ENCODE measurements around the gene SPRN.
"Not testable (repeated sequence)": the region's sequence is repeated elsewhere in the genome, so short reads cannot be mapped to it uniquely, and the experiment has no call there.

SPRN gene

DNA sequence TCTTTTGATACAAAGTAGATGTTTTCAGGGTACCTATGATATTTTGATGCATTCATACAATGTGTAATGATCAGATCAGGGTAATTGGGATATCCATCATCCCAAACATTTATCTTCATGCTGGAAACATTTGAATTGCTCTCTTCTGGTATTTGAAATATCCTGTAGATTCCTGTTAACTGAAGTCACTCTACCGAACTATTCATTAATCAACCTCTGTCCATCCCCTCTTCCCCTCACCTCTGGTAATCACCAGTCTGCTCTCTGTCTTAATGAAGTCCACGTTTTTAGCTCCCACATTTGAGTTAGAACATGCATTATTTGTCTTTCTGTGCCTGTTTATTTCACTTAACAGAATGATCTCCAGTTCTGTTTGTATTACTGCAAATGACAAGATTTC is 19.2 kb downstream of the SPRN start:
- DNase-seq = no peak

DNA sequence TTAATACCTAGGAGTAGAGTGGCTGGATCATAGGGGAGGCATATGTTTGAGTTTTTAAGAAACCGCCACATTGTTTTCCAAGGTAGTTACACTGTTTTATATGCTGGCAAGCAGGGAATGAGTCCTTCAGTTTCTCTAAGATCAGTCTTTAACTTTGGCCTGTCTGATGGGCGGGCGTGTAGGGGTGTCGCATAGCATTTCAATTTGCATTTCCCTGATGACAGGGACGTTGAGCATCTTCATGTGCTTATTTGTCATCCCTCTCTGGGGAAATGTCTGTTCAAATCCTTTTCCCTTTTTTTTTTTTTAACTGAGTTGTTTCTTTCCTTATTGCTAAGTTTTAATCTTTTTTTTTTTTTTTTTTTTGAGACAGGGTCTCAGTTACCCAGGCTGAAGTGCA is 20.6 kb downstream of the SPRN start:
- DNase-seq = no peak

DNA sequence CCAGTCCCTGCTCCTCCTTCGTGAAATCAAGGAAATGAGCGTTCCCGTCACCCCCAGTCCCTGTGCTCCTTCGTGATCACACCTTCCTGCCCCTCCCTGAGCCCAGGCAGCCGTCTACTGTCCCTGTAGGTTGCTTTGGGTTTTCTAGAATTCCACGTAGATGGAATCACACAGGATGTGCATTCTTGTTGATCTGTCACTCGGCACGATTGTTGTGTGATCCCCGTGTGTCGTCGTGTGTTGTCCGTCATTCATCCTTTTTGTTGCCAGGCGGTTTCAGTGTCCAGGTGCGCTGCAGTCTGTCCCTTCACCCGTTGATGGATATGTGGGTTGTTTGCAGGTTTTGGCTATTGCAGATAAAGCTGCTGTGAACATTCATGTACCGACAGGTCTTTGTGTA is 21.1 kb downstream of the SPRN start:
- no peak for DNase-seq

DNA sequence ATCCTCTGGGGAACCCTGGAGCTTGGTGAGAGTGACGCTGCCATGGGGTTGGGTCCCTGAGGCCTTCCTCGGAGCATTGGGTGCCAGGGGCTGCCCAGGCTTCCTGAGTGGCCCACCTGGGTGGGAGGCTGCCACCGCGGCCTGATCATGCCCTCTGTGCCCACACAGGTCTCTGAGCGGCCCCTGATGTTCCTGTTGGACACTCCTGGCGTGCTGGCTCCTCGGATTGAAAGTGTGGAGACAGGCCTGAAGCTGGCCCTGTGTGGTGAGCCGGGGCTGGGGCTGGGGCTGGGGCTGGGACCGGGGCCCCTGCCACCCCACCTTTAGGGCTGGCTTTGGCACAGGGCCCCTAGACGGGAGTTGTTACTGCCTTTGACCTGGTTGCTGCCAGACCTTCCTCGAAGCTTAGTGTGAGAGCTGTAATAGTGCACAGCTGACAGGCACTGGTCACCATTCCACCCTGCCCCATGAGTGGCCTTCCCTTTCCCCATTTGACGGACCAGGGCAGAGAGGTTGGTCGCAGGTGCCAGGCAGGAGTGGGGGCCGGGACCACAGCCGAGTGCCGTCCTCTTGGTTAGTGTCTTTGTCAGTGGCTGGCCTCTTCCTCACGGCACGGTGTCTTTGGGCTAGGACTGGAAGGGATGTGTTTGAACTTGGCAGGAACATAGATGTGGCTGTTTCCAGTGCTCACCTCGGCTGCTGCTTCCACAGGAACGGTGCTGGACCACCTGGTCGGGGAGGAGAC is 22.3 kb downstream of the SPRN start:
- no peak for DNase-seq

DNA sequence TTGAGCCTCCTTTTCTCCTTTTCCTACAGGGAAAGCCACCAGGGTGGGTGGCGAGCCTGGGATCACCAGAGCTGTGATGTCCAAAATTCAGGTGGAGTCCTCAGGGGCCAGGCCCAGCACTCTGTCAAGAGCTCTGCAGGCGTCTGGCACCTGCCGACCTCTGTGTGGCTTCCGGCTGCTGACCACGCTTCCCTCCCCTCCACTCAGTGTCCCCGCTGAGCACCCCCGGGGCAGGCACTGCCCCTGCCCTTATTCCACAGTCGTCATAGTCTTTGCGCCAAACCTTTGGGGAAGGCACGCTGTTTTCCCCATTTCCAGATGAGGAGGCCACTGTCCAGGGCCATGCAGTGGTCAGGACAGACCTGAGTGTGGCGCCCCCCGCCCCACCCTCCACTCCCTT is 22.9 kb downstream of the SPRN start:
- DNase-seq = no peak

DNA sequence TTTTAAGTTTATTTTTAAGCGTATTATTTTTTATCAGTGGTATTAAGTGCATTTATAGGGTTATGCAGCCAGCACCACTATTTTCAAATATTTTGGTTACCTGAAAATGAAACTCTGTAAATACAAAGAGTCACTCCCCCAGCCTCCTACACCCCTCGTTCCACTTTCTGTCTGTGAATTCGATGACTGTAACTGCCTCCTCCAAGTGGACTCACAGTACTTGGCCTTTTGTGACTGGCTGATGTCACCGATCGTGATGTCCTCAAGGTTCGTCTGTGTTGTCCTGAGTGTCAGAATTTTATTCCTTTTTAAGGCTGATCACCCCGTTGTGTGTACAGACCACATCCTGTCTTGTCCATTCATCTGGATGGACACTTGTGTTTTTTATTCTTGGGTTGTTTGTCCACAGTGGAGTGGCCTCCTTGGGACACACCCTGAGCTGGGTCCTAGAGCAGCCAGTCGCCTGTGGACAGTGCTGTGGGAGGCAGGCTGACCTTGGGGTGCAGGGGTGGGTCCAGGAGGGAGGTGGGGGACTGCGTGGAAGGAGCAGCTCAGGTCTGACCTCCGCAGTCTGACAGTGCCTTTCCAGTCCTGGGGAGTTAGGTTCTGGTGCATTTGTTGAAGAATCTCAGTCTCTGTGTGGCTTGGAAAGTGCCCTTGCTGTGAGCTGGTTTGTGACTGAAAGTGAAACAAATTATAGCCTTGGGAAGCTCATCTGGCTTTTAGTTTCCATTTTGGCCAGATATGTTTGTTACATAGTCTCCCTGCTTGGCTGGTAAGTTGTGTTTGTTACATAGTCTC is 23.6 kb downstream of the SPRN start:
- no peak for DNase-seq

DNA sequence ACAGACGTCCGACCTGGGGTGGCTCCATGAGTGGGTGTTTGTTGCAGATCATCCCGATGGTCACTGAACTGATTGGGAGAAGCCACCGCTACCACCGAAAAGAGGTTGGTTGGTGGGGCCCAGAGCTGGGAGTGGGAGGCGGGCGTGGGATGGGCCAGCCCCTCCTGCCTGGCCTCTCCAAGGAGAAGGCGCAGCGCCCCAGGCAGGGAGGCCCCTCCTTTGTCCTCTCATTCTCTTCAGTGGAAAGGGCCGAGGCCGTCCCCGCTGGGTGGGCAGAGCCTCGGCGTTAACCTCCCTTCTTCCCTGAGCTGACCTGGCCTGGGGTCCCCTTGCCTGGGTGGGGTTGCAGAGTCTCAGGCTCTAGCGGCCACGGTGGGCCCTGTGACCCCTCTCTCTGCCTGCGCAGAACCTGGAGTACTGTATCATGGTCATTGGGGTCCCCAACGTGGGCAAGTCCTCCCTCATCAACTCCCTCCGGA is 25.3 kb downstream of the SPRN start:
- DNase-seq = no peak

DNA sequence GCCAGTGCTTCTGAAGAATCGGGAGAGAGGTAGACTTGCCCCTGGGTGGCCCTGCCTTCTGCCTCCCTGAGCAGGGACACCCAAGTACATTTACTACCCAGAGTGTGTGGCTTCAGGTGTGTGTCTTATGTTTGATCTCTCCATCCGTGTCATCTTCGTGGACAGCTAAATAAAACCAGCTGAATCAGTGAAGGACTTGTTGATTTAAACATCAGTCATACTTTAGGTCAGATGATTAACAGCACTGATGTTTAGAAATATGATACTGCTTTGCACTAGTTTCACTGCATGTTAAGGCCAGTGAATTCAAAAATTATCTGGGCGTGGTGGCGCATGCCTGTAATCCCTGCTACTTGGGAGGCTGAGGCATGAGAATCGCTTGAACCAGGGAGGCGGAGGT is 26.5 kb downstream of the SPRN start:
- no peak for DNase-seq

DNA sequence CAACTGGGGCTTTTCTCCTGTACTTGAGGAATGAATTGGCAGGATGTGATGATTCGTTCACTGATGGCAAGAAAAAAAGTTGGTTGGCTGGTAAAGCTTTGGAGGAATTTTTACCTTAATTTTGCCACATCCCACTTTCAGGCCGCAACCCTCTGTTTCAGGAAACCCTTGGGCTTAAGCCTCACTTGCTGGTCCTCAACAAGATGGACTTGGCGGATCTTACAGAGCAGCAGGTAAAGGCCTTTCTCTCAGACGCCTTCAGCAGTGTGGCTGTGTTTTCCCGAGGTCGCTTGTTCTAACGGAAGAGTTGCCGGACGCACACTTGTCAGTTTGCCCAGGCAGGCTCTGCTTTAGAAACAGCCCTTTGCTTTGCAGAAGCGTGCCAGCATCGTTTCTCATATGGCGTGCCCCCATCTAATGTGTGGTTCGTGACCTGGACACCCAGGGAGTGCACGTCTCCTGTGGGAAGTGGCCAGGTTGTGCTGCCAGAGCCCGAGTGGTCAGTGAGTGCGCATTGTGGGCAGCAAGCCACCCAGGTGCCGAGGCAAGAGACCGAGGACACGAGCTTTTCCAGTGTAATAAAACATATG is 28.3 kb downstream of the SPRN start:
- no peak for DNase-seq

DNA sequence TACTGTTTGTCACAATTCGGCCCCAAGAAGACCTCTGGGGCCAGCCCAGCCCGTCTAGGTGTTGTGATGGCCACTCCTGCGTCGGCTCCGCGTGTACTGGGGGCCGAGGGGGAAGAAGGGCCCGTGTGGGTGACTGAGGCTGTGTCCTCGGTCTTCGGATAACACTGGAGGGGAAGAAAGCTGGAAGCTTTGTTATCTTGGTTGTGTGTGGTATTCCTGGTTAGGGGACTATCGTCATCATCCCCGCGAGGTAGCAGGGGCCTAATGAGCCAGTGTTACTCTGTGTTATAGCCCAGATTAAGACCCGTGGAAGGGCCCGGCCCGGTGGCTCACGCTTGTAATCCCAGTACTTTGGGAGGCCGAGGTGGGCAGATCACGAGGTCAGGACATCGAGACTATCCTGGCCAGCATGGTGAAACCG is 29.6 kb downstream of the SPRN start:
- DNase-seq = no peak

DNA sequence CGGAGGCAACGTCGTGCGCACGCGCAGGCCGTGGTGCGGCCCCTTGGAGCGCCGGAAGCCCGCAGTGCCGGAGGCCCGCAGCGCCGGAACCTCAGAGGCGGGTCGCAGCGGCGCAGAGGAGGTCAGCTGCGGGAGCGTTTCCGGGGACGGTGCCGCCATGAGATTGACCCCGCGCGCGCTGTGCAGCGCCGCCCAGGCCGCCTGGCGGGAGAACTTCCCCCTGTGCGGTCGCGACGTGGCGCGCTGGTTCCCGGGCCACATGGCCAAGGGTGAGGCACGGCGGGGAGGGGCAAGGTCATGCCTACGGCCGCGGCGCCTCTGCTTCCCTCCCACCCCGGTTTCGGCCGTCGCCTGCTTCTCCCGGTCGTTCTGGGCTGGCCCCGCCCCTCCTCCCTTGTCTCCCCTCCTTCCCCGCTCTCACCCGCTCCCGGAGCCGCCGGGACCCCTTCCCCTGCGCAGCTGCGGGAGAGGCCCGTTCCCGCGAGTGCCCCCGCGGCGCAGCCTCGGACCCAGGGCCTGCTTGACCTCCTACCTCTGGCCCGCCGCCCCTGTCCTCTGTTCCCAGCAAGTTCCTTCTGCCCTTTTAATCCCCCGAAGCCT is 30.3 kb downstream of the SPRN start, which contains the start of gene MTG1:
MTG1 (plus strand) TSS at position 94 of the 600 bp plus-strand sequence; CDS start at position 158, 64 bp downstream.
- peak; percentile 42 for DNase-seq

DNA sequence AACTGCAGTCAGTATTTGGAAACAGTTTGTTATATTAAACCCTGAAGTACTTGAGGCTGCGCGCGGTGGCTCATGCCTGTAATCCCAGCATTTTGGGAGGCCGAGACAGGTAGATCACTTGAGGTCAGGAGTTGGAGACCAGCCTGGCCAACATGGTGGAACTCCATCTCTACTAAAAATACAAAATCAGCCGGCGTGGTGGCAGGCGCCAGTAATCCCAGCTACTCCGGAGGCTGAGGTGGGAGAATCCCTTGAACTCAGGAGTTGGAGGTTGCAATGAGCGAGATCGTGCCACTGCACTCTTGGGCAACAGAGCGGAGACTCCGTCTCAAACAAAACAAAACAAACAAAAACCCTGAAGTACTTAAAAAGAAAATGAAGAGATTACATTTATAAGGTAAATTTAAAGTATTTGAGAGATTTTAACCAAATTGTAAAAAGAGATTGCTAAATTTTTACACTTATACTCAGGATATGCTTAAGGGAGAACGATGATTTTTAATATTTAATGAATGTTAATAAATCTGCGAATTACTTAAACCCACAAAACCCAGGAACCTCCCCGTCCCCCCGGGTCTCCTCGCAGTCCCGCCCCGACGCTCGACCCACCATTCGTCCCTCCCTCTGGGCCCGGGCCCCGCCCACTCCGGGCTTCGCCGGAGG is 30.9 kb downstream of the SPRN start:
- no peak for DNase-seq

DNA sequence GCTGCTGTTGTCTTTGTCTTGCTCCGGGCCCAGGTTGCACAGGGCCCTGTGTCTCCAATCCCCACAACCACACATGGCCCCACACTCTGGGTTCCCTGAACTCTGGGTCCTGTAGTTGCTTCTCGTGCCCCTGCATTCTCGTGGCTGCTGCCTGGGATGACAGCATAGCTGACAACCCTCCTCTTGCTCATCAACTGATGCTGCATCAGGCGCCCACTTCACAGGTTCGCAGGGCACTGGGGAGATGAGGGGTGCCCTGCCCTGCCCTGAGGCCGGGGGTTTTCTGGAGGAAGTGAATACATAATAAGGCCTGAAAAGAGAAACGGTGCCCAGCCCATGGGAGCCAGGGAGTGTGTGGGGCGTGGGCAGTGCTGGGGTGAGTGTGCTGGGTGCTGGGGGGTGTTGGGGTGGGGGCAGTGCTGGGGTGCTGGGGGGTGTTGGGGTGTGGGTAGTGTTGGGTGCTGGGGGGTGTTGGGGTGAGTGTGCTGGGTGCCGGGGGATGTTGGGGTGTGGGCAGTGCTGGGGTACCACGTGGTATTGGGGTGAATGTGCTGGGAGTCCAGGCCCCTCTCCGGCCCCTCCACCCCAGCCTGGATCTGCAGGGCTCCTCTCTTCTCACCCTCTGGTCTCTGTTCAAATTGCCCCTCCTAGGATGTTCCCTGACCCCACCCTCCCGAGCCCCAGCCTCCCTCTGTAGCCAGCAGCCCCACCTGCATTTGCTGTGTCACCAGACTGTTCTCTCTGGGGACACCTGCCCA is 32.5 kb downstream of the SPRN start:
- DNase-seq = no peak

DNA sequence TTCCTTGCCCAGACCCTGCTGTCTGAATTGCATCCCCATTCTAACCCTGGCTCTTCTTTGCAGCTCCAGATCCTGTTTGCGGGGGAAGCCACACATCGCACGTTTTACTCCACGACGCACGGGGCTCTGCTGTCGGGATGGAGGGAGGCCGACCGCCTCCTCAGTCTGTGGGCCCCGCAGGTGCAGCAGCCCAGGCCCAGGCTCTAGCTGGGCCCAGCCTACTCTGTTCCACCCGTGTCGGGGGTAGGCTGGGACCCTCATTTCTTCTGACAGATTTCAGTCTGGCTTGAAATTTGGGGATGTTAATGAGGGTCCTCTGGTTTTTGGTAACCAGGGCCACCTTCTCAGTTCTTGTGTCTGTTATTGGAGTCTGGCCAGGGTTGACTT is 33.2 kb downstream of the SPRN start:
- no peak for DNase-seq

DNA sequence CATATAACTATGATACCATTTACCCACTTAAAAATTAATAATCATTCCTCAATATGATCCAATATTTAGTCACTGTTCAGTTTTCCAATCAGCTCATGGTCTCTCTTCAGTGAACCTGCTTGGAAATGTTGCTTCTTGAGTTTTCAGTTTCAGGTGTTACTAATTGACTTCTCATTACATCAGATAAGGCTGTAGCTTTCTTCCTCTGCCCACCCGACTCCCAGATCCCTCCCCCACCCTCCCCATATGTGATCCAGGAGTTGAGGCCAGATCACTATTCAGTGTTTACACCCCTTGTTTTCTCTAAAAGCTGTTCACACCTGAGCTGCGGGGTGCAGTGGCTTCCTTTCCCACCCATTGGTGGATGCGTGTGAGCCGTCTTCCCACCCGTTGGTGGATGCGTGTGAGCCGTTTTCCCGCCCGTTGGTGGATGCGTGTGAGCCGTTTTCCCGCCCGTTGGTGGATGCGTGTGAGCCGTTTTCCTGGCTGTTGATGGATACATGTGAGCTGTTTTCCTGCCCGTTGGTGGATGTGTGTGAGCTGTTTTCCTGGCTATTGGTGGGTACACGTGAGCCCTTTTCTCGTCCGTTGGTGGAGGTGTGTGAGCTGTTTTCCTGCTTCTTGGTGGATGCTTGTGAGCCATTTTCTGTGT is 33.7 kb downstream of the SPRN start:
- DNase-seq = no peak

DNA sequence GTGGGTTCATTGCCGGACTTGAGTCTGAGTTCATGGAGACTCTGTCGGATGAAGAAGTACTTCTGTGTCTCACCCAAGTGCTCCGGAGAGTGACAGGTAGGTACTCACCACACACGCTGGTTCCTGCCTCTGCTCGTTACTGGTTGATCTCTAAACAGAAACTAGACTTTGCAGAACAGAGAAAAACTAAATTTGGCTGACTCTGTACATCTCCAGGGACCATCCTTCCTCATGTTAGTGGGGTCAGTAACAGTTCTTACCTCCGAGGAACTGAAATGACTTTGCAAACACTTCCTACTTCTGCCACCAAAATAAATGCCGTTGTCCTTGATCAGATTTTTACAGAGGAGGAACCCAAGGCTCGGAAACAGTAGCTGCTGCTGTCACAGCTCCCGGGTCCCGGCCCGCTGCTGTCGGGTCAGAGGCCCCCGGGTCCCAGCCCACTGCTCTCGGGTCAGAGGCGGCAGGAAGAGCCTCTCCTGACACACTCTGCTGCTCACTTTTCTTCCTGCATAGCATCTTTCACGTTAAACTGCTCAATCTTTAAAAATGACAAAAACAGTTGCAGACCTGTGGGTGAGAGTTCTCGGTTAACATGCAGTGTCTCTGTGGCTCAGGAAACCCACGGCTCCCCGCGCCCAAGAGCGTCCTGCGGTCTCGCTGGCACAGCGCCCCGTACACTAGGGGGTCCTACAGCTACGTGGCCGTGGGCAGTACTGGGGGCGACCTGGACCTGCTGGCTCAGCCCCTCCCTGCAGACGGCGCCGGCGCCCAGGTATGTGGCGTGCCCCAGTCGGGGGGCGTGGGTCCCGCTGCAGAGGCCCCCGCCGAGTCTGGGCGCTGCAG is 35.2 kb downstream of the SPRN start:
- DNase-seq = no peak

DNA sequence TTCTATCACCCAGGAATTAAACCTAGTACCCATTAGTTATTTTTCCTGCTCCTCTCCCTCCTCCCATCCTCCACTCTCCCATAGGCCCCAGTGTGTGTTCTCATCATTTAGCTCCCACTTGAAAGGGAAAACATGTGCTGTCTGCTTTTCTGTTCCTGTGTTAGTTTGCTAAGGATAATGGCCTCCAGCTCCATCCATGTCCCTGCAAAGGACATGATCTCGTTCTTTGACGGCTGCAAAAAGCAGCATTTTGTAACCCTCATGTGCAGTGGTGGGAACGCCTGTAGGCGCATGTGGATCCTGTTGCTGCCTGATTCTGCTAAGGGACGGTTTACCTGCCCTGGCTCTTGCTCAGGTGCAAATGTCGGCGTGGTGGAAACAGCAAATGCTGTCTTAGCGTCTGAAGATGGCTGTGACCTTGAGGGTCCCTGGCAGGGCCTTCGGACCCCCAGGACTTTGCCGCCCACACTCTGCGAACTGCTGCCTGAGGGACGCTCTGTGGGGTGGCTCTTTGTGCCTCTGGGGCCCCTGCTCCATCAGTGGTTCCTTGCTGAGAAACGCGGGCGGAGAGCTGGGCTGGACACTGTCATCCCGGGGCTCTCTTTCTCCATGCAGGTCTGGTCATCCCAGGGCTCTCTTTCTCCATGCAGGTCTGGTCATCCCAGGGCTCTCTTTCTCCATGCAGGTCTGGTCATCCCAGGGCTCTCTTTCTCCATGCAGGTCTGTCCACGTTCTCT is 36.0 kb downstream of the SPRN start:
- no peak for DNase-seq

DNA sequence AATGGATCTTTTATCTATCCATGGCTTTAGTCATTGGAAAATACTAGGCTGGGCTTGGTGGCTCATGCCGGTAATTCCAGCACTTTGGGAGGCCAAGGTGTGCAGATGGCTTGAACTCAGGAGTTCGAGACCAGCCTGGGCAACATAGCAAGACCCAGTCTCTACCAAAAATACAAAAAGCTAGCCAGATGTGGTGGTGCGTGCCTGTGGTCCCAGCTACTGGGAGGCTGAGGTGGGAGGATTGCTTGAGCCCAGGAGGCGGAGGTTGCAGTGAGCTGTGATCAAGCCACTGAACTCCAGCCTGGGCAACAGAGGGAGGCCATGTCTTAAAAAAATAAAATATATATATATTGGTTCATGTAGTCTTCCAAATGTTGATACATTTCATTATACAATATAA is 37.5 kb downstream of the SPRN start:
- not testable (repeated sequence) for DNase-seq

DNA sequence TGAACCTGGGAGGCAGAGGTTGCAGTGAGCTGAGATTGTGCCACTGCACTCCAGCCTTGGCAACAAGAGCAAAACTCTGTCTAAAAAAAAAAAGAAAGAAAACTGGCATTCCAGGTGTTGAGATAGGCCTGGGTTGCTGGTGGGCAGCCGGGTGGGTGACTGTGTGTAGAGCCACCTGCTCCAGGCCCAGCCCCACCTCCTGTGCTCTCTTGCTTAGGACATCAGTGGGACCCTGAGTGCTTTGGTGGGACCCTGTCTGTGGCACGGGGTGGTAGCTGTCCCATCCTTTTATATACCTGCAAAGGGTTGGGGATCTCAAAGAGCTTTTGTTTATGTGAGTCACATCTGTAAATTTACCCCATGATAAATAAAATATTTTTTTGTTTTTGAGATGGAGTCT is 39.2 kb downstream of the SPRN start:
- no peak for DNase-seq

DNA sequence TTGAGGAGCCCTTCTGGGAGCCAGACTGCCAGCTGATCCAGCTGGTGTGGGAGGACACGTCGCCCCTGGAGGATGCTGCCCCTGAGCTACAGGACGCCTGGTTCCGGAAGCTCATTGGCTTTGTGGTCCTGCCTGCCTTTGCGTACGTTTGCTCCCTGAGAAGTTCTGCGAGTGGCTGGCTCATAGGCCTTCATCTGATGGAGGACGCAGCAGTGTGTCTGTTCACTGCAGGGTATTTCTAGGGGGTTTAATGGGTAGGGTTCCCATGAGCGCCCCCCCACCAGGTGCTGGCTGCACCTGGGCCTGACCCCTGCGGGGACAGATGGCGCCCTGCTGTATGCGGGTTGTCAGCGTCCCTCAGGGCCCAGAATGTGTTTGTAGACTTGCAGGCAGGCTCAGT is 40.4 kb downstream of the SPRN start:
- DNase-seq = no peak
